ENCODE data around the gene SUFU. TPM values are rescaled to one million over a fixed set of nuclear protein-coding genes. Genes with fewer than 3 reads are reported as not detected.

SUFU gene
- total RNA-seq, 1 donor from 2014 or later: 12.5 TPM

GRCh38 chr10:102617816-102618215, 114.0 kb downstream of the SUFU start:
- intact Hi-C loops (cut with DNase I): no loop called here
- Histone ChIP-seq H3K9me3 (no peaks in the 10 kb centered on the region), H3K4me1 (peaks cover 68% of the 10 kb centered on the region), H3K36me3 (peaks cover 0 to 12% of the 10 kb centered on the region in 2 donors), H3K4me3 (no peak overlapping the region), H3K27me3 (no peaks in the 10 kb centered on the region), H3K27ac (no peak overlapping the region)
- DNase-seq (ENCODE audit: extremely low spot score in 2 of 2): no peak
- no peak for TF ChIP-seq POLR2AphosphoS5 (IDR thresholded peaks at IDR 0.05; ENCODE audit: insufficient read depth in 1 of 2, low read depth in 1 of 2)
- TF ChIP-seq CTCF (IDR thresholded peaks at IDR 0.05): no peak
- TF ChIP-seq POLR2A (IDR thresholded peaks at IDR 0.05): no peak

GRCh38 chr10:102619281-102619981, 115.7 kb downstream of the SUFU start:
- DNase-seq (ENCODE audit: extremely low spot score in 2 of 2): no peak
- Histone ChIP-seq H3K36me3 (peaks cover 0 to 12% of the 10 kb centered on the region in 2 donors), H3K9me3 (no peaks in the 10 kb centered on the region), H3K27ac (peak overlapping the region; percentile 54), H3K27me3 (no peaks in the 10 kb centered on the region), H3K4me3 (no peak overlapping the region), H3K4me1 (peaks cover 55% of the 10 kb centered on the region)
- TF ChIP-seq CTCF (IDR thresholded peaks at IDR 0.05) (no peak), POLR2A (IDR thresholded peaks at IDR 0.05) (no peak), POLR2AphosphoS5 (IDR thresholded peaks at IDR 0.05; ENCODE audit: insufficient read depth in 1 of 2, low read depth in 1 of 2) (no peak)
- intact Hi-C loops (cut with DNase I): no loop called here

- Histone ChIP-seq H3K27ac (peak overlapping the region; percentile 54), H3K4me1 (peaks cover 51% of the 10 kb centered on the region), H3K36me3 (peaks cover 0 to 12% of the 10 kb centered on the region in 2 donors), H3K9me3 (no peaks in the 10 kb centered on the region), H3K4me3 (no peak overlapping the region), H3K27me3 (no peaks in the 10 kb centered on the region)
- intact Hi-C loops (cut with DNase I): no loop called here
- TF ChIP-seq POLR2AphosphoS5 (IDR thresholded peaks at IDR 0.05; ENCODE audit: insufficient read depth in 1 of 2, low read depth in 1 of 2) (no peak), POLR2A (IDR thresholded peaks at IDR 0.05) (no peak), CTCF (IDR thresholded peaks at IDR 0.05) (no peak)
- no peak for DNase-seq (ENCODE audit: extremely low spot score in 2 of 2)
These were observed 116.4 kb downstream of the SUFU start for GRCh38 chr10:102620138-102620590.

- H3K27ac ChIP-seq: peak overlapping the region; percentile 54
- intact Hi-C loops (cut with DNase I): no loop called here
- no peak for DNase-seq (ENCODE audit: extremely low spot score in 2 of 2)
- peaks cover 0 to 10% of the 10 kb centered on the region in 2 donors for H3K36me3 ChIP-seq
- no peak for TF ChIP-seq POLR2A (IDR thresholded peaks at IDR 0.05)
- TF ChIP-seq CTCF (IDR thresholded peaks at IDR 0.05): no peak
- TF ChIP-seq POLR2AphosphoS5 (IDR thresholded peaks at IDR 0.05; ENCODE audit: insufficient read depth in 1 of 2, low read depth in 1 of 2): no peak
- H3K9me3 ChIP-seq: no peaks in the 10 kb centered on the region
- peaks cover 47% of the 10 kb centered on the region for H3K4me1 ChIP-seq
- H3K4me3 ChIP-seq: no peak overlapping the region
- no peaks in the 10 kb centered on the region for H3K27me3 ChIP-seq
These were observed 117.0 kb downstream of the SUFU start for GRCh38 chr10:102620591-102621442.

All from vagina (tissue), 2 donors.